GM13976 (cell line): Measurements from ENCODE around the gene IL11RA.

Experiments
- DNase-seq: peaks from one replicate; pipeline ENCODE4 v3.0.0; 2012; ENCODE audit warnings: low spot score
- in situ Hi-C: fragments of 300-500 bp; cut with MboI; formaldehyde crosslinking; loops from one replicate; pipeline ENCODE4 v1.12.0; 2022; ENCODE audit warnings: low sequenced_read_pairs, mixed read lengths, inconsistent platforms; ENCODE audit not compliant: unreplicated experiment
- TF ChIP-seq, protein P1 (sequence below): IDR thresholded peaks from 2 replicates; pipeline ENCODE4 v1.5.1; 2012; ENCODE audit warnings: borderline replicate concordance, mild to moderate bottlenecking; ENCODE audit not compliant: insufficient read depth; ENCODE audit errors: extremely low read depth, missing control alignments, control extremely low read depth

The IL11RA gene

DNA sequence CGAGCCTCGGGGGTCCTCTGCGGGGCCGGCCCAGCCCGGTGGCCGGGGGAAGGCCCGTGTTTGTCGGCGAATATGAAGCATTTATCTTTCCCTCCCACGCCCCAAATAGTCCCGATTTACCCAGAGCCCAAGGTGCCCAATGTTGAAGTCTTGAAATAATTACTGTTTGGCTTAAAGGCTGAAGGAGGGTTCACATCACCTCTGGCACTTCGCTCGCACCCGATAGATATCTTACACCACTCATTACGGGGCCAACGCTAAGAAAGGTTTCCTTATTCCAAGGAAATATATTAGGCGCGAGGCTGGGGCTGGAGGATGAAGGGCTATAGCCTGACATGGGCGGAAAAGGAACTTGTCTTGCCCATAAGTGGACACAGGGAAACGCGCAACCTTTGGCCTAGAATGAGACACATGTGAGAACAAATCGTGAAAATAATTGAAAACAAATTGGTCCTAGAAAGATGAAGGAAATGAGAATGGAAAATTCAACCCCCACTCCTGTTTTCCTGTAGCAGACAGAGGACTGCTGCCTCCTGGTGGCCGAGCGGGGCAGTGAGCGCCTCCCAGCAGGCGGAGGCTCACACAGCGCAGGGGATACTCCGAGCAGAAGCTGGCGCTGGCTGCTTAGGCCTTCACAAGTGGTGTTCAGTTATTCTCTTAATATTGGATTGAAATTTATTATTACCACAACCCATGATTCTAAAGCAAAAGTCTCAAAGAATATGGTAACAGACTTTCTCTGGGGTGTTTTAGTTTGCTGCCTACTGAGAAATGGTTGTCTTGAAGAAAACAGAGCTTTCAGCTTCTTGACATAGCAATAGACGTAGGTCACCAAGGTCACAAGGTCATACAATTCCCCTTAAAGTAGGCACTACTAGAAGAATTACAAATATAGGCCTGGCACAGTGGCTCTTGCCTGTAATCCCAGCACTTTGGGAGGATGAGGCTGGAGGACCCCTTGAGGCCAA lies 50.1 kb downstream of the IL11RA start:
- TF ChIP-seq, protein P1, sequence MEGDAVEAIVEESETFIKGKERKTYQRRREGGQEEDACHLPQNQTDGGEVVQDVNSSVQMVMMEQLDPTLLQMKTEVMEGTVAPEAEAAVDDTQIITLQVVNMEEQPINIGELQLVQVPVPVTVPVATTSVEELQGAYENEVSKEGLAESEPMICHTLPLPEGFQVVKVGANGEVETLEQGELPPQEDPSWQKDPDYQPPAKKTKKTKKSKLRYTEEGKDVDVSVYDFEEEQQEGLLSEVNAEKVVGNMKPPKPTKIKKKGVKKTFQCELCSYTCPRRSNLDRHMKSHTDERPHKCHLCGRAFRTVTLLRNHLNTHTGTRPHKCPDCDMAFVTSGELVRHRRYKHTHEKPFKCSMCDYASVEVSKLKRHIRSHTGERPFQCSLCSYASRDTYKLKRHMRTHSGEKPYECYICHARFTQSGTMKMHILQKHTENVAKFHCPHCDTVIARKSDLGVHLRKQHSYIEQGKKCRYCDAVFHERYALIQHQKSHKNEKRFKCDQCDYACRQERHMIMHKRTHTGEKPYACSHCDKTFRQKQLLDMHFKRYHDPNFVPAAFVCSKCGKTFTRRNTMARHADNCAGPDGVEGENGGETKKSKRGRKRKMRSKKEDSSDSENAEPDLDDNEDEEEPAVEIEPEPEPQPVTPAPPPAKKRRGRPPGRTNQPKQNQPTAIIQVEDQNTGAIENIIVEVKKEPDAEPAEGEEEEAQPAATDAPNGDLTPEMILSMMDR, result peak; percentile 99
- in situ Hi-C loops, result no loop called here
- peak; percentile 86 for DNase-seq

DNA sequence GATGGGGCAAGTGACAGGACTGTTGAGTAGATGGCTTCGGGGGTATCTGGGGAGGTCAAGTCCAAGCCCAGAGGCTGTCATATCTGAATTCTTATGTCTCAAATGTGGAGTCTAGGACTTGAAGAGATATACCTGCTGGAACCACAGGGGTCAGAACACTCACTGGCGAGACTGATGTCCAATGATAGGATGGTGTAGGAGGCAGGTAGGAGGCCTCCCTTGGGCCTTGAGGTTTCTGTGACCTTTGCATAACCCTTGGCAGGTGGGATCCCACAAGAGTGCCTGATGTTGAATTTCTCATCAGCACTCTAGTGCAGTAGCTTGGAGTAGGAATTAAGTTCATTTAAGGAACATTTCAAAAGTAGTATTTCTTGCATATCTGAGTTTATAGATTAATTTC lies 55.1 kb downstream of the IL11RA start:
- TF ChIP-seq, protein P1, result no peak
- in situ Hi-C loops, result no loop called here

GRCh38 chr9:34709196-34709978 lies 57.4 kb downstream of the IL11RA start:
- no peak for DNase-seq
- in situ Hi-C loops, result no loop called here
- TF ChIP-seq, protein P1, result no peak

More for the DNA sequence above, 55.1 kb downstream of the IL11RA start:
- DNase-seq, result no peak

DNA sequence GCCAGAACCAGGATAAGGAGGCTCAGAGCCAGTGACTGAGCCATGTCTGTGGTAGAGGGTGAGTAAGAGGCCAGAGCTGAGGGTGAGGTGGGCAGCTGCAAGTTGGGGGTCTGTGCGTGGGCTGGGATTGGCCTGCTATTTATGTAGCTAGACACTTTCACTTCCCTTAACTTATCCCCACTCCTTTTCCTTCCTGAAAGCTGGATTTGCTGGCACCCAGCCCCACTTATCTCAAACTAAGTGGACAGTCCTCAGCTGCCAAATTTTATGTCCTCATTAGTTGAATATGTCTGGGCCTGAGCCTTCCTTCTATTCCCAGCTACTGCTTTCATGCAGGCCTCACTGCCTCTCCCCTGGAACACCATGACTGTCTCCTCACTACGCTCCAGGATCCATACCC lies 58.0 kb downstream of the IL11RA start, which contains the start of gene CCL21:
CCL21 (minus strand) TSS at position 114 of the 400 bp plus-strand sequence; CDS start at position 44, 70 bp downstream.
- TF ChIP-seq, protein P1, result no peak
- DNase-seq, result no peak
- in situ Hi-C loops, result no loop called here
